PC-3 (cell line): Measurements from ENCODE around the gene CLOCK.

Experiments used
- CTCF ChIP-seq: fragments of 300-600 bp; sonication (generic); conservative IDR thresholded peaks from 2 replicates; pipeline ENCODE4 v1.5.1; 2017; ENCODE audit warnings: antibody characterized with exemption, low read depth, mild to moderate bottlenecking, low read length
- EZH2 ChIP-seq: fragments of 300-600 bp; sonication (generic); IDR thresholded peaks from one replicate; pipeline ENCODE4 v1.6.1; 2017; ENCODE audit warnings: antibody characterized with exemption, mild to moderate bottlenecking, low read length; ENCODE audit not compliant: unreplicated experiment

- TF ChIP-seq CTCF (no peak), EZH2 (no peak)
Observed at GRCh38 chr4:55540271-55540670, 6.4 kb downstream of the CLOCK start.
